A549 (cell line): Measurements from ENCODE around the gene FIBCD1. TPM values are rescaled to one million over a fixed set of nuclear protein-coding genes. Genes with fewer than 3 reads are reported as not detected.
A peak's percentile ranks its signal among the peaks of the same experiment; 100 is the strongest.

ENCODE experiments used
- ATAC-seq, 2 experiments: fragments of 200-7000 bp in 1 of 2; fragments of >200 bp in 1 of 2; cut with Nextera tagmentation in 1 of 2; cut with Tn5 transposase in 1 of 2; 3 replicates each; pipeline versions ENCODE4 v1.8.0 to v1.9.1; 2018 to 2020; ENCODE audit warnings: mild to moderate bottlenecking in 1 of 2, moderate library complexity in 1 of 2
- CTCF ChIA-PET: fragments of 300-600 bp; sonication (Branson Sonifier 250); formaldehyde crosslinking; extraction: SDS; loops from one replicate; lab custom pipeline; 2021; ENCODE audit warnings: antibody characterized with exemption, inconsistent platforms; lab: Yijun Ruan, JAX
- POLR2A ChIA-PET: fragments of 350-600 bp; formaldehyde crosslinking; extraction: SDS; loops from one replicate; lab custom pipeline; 2021; ENCODE audit warnings: antibody characterized with exemption, inconsistent platforms; lab: Yijun Ruan, JAX
- DNase-seq, 2 experiments: peaks; one replicate each; pipeline versions ENCODE4 v3.0.0 to v3.0.0-alpha.2; 2011 to 2016; ENCODE audit warnings: low read depth in 1 of 2, low spot score in 1 of 2
- FAIRE-seq: peaks from 2 replicates; lab custom pipeline; 2011; peaks lifted over from hg19 to GRCh38; lab: Jason Lieb, UNC
- H3K27ac ChIP-seq, 2 experiments: fragments of >200 bp; sonication (Bioruptor Twin); formaldehyde crosslinking; 3 replicates each; pipeline ENCODE4 v1.5.1; 2016 to 2017
- H3K4me1 ChIP-seq: fragments of >200 bp; sonication (Bioruptor Twin); formaldehyde crosslinking; 3 replicates; pipeline ENCODE4 v1.6.1; 2016
- H3K4me2 ChIP-seq: fragments of >200 bp; sonication (Bioruptor Twin); formaldehyde crosslinking; 3 replicates; pipeline ENCODE4 v1.6.1; 2016
- H3K4me3 ChIP-seq: fragments of >200 bp; sonication (Bioruptor Twin); formaldehyde crosslinking; 3 replicates; pipeline ENCODE4 v1.5.1; 2016
- H3K9me3 ChIP-seq: fragments of >200 bp; sonication (Bioruptor Twin); formaldehyde crosslinking; 3 replicates; pipeline ENCODE4 v1.6.1; 2016
- CEBPB ChIP-seq, 2 experiments: fragments of >200 bp in 1 of 2; sonication (Bioruptor Twin) in 1 of 2; formaldehyde crosslinking in 1 of 2; IDR thresholded peaks; 2 replicates each; pipeline ENCODE4 v1.6.1; 2012 to 2016
- CHD2 ChIP-seq: fragments of 150-350 bp; IDR thresholded peaks from 2 replicates; pipeline ENCODE4 v1.6.1; 2014; ENCODE audit warnings: low read length; ENCODE audit not compliant: partially characterized antibody
- E2F6 ChIP-seq: IDR thresholded peaks from 2 replicates; pipeline ENCODE4 v1.6.1; 2012; ENCODE audit warnings: low read depth, borderline replicate concordance
- EP300 ChIP-seq, 2 experiments: fragments of >200 bp; sonication (Bioruptor Twin); formaldehyde crosslinking; IDR thresholded peaks; 2 replicates in 1 of 2; 3 replicates in 1 of 2; pipeline ENCODE4 v1.6.1; 2016 to 2017
- GATA3 ChIP-seq: IDR thresholded peaks from 2 replicates; pipeline ENCODE4 v1.6.1; 2012; ENCODE audit warnings: borderline replicate concordance
- HES2 ChIP-seq: fragments of >200 bp; sonication (Bioruptor Twin); formaldehyde crosslinking; IDR thresholded peaks from 2 replicates; pipeline ENCODE4 v1.6.1; 2016
- HEYL ChIP-seq: fragments of 250-450 bp; sonication (Bioruptor Pico); IDR thresholded peaks from 2 replicates; pipeline ENCODE4 v1.8.0; 2021; ENCODE audit warnings: mild to moderate bottlenecking, moderate library complexity
- HOXB5 ChIP-seq: fragments of 250-450 bp; sonication (Bioruptor Pico); IDR thresholded peaks from 2 replicates; pipeline ENCODE4 v1.5.0; 2020; ENCODE audit warnings: mild to moderate bottlenecking, moderate library complexity
- KDM1A ChIP-seq: fragments of 200-600 bp; sonication (generic); IDR thresholded peaks from 2 replicates; pipeline ENCODE4 v1.6.1; 2016; ENCODE audit warnings: low read depth, mild to moderate bottlenecking
- MYC ChIP-seq: IDR thresholded peaks from 2 replicates; pipeline ENCODE4 v1.6.1; 2012; ENCODE audit warnings: mild to moderate bottlenecking, inconsistent platforms, low read length, improper control_type of control experiment, borderline replicate concordance
- ZFP36 ChIP-seq: fragments of 450-650 bp; IDR thresholded peaks from 2 replicates; pipeline ENCODE4 v1.6.1; 2014; ENCODE audit warnings: borderline replicate concordance; ENCODE audit not compliant: partially characterized antibody
- WGBS: methylation state at CpG from one replicate; pipeline ENCODE4 v1.1.6; 2017; ENCODE audit errors: missing lambda C conversion rate; 5-methylcytosine and 5-hydroxymethylcytosine counted together
- polyA plus RNA-seq, 4 experiments: library from polyadenylated mRNA; depleted of rRNA in 3 of 4; stranded (reverse); fragments of >200 nt; fragmentation: RNase III in 1 of 4; extraction: RNeasy Plus Mini Kit Qiagen cat#74134 plus additional on column Dnase treatment in 1 of 4; gene quantifications; 2 replicates in 3 of 4; 3 replicates in 1 of 4; pipeline ENCODE4 v1.2.3, GENCODE V29; 2011 to 2017
- TF ChIP-seq, protein P1 (sequence below): fragments of >200 bp; sonication (Bioruptor Twin); formaldehyde crosslinking; IDR thresholded peaks from 3 replicates; pipeline ENCODE4 v1.6.1; 2016
- TF ChIP-seq, protein P2 (sequence below): fragments of >200 bp; sonication (Bioruptor Twin); formaldehyde crosslinking; IDR thresholded peaks from 3 replicates; pipeline ENCODE4 v1.5.1; 2016

FIBCD1 gene
- polyA plus RNA-seq, 2 of the 4 experiments (the other 2 are of a cell fraction): 4.8 to 4.9 TPM

DNA sequence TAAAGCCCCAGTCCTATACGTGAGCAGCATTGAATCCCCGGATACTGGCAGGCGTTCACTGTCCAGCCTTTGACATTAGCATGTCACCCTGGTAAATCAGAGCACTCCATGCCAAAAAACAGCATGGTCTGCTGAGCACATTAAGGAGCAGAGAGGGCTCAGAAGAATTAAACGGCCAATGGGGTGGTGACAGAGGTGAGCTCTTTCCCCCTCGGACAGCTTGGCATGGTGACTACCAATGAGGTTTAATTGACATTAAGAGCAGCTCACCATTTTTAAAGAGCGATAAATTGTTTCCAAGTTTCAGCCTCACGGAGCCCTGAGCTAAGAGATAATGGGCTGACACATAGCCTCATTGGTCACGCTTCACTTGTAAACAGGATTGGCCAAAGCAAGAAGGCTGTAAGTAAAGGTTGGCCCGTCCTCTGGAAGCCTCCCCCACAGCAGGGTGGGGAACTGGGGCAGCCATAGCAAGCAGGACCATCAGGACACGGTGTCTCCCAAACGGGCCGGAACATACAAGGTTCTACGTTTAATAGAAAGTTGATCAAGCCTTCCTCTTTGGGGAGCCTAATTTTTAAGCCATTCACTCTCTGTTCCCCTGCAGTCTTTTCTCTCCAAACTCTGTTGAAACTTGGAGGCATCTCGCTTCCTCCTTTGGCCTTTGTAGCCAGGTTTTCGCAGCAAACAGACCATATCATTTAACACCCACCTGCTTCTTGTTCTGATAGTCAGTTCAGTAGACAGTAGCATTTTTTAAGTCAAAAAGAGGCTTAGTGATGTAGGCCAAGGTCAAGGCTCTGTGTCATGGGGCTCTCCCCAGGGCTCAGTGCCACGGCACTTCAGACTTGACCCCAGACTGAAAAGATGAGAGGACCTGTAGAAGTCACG, 68.3 kb downstream of the FIBCD1 start:
- H3K27ac ChIP-seq: no peak overlapping the region
- TF ChIP-seq EP300 (IDR thresholded peaks at IDR 0.05) (no peak), CEBPB (IDR thresholded peaks at IDR 0.05) (no peak), HEYL (no peak), HOXB5 (CRISPR knock-in tag) (no peak)
- TF ChIP-seq, protein P1, sequence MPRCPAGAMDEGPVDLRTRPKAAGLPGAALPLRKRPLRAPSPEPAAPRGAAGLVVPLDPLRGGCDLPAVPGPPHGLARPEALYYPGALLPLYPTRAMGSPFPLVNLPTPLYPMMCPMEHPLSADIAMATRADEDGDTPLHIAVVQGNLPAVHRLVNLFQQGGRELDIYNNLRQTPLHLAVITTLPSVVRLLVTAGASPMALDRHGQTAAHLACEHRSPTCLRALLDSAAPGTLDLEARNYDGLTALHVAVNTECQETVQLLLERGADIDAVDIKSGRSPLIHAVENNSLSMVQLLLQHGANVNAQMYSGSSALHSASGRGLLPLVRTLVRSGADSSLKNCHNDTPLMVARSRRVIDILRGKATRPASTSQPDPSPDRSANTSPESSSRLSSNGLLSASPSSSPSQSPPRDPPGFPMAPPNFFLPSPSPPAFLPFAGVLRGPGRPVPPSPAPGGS: no peak
- TF ChIP-seq, protein P2, sequence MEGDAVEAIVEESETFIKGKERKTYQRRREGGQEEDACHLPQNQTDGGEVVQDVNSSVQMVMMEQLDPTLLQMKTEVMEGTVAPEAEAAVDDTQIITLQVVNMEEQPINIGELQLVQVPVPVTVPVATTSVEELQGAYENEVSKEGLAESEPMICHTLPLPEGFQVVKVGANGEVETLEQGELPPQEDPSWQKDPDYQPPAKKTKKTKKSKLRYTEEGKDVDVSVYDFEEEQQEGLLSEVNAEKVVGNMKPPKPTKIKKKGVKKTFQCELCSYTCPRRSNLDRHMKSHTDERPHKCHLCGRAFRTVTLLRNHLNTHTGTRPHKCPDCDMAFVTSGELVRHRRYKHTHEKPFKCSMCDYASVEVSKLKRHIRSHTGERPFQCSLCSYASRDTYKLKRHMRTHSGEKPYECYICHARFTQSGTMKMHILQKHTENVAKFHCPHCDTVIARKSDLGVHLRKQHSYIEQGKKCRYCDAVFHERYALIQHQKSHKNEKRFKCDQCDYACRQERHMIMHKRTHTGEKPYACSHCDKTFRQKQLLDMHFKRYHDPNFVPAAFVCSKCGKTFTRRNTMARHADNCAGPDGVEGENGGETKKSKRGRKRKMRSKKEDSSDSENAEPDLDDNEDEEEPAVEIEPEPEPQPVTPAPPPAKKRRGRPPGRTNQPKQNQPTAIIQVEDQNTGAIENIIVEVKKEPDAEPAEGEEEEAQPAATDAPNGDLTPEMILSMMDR: no peak
- no peak for FAIRE-seq
- DNase-seq: no peak
- H3K4me1 ChIP-seq: peaks cover 5% of the 10 kb centered on the region; the same call in 1 of the 3 replicates
- ATAC-seq: no peak
- no peak overlapping the region for H3K4me2 ChIP-seq
- H3K9me3 ChIP-seq: no peaks in the 10 kb centered on the region
- WGBS: 91% methylated on average over 17 of the region's 17 CpGs
- POLR2A ChIA-PET: no interaction called here
- no peak overlapping the region for H3K4me3 ChIP-seq
- CTCF ChIA-PET: interaction anchor here (0.5 to 15.3 kb wide), 52 partner anchors 7 to 1119 kb away, joined by 3 to 454 read pairs (median 7); partner anchors contain the start of genes ABL1, EXOSC2 and LAMC3

GRCh38 chr9:130869250-130869649, 69.8 kb downstream of the FIBCD1 start:
- peaks cover 5% of the 10 kb centered on the region; the same call in 1 of the 3 replicates for H3K4me1 ChIP-seq
- no peaks in the 10 kb centered on the region for H3K9me3 ChIP-seq
- TF ChIP-seq CHD2 (no peak), MYC (no peak), ZFP36 (peak; percentile 20), HES2 (no peak), KDM1A (0 out of 2 replicates have a peak, but pooled peaks have one; percentile 22)
- ChIA-PET CTCF (interaction anchor here (0.6 to 15.3 kb wide), 54 partner anchors 7 to 462 kb away, joined by 3 to 454 read pairs (median 6); partner anchors contain the start of genes ABL1 and LAMC3), POLR2A (no interaction called here)
- no peak for ATAC-seq
- WGBS: 91% methylated on average over 8 of the region's 8 CpGs
- FAIRE-seq: no peak
- no peak overlapping the region for H3K27ac ChIP-seq
- no peak overlapping the region for H3K4me2 ChIP-seq
- DNase-seq: no peak
- H3K4me3 ChIP-seq: no peak overlapping the region

- 94% methylated on average over 3 of the region's 3 CpGs for WGBS
- H3K9me3 ChIP-seq: no peaks in the 10 kb centered on the region
- ChIA-PET CTCF (interaction anchor here (1.6 to 15.3 kb wide), 14 partner anchors 10 to 415 kb away, joined by 3 to 454 read pairs (median 72); partner anchors contain the start of genes ABL1 and LAMC3), POLR2A (no interaction called here)
- no peak overlapping the region for H3K4me2 ChIP-seq
- H3K4me3 ChIP-seq: no peak overlapping the region
- no peak for TF ChIP-seq GATA3
- no peak for TF ChIP-seq E2F6
- no peak for DNase-seq
- peaks cover 5% of the 10 kb centered on the region; the same call in 1 of the 3 replicates for H3K4me1 ChIP-seq
- ATAC-seq: no peak
- H3K27ac ChIP-seq: no peak overlapping the region
- no peak for FAIRE-seq
Observed at GRCh38 chr9:130868230-130868629, 70.8 kb downstream of the FIBCD1 start.
